Prostate gland (tissue), 2 donors: ENCODE results near the gene POT1. TPM values are rescaled to one million over a fixed set of nuclear protein-coding genes. Genes with fewer than 3 reads are reported as not detected.

Experiments used
- DNase-seq: peaks from one replicate; pipeline ENCODE4 v3.0.0-alpha.2; 2019; ENCODE audit warnings: low spot score
- H3K27ac ChIP-seq, 2 donors: fragments of 200-600 bp; sonication (generic); 2 replicates each; pipeline ENCODE4 v1.5.1; 2017 to 2019
- H3K27me3 ChIP-seq: fragments of 200-600 bp; sonication (generic); replicated peaks from 2 replicates; pipeline ENCODE4 v1.5.1; 2019; ENCODE audit not compliant: insufficient read depth
- H3K36me3 ChIP-seq, 2 donors: fragments of 200-600 bp; sonication (generic); 1 replicate in 1 of 2; 2 replicates in 1 of 2; pipeline versions ENCODE4 v1.5.1 to v1.8.1; 2017 to 2019
- H3K4me1 ChIP-seq: fragments of 200-600 bp; sonication (generic); replicated peaks from 2 replicates; pipeline ENCODE4 v1.5.1; 2019
- H3K4me3 ChIP-seq, 2 donors: fragments of 200-600 bp; sonication (generic); 2 replicates each; pipeline ENCODE4 v1.5.1; 2017 to 2019
- H3K9me3 ChIP-seq: fragments of 200-600 bp; sonication (generic); 2 replicates; pipeline ENCODE4 v1.5.1; 2017
- POLR2A ChIP-seq: fragments of 450-650 bp; IDR thresholded peaks from one replicate; pipeline ENCODE4 v1.6.1; 2016; ENCODE audit warnings: antibody characterized with exemption, mild to moderate bottlenecking
- POLR2AphosphoS5 ChIP-seq: sonication (generic); formaldehyde crosslinking; IDR thresholded peaks from one replicate; pipeline ENCODE4 v1.6.1; 2017; ENCODE audit warnings: antibody characterized with exemption
- WGBS: methylation state at CpG from one replicate; pipeline ENCODE4 v1.1.5; 2018; 5-methylcytosine and 5-hydroxymethylcytosine counted together
- intact Hi-C: fragments of 100-400 bp; cut with DNase I; formaldehyde crosslinking; loops from one replicate; pipeline ENCODE4 v1.14.2; 2022
- total RNA-seq, 2 donors: library from RNA; depleted of rRNA; stranded (reverse); fragments of >200 nt; gene quantifications; one replicate each; pipeline ENCODE4 v1.1.0, GENCODE V29; 2016
- TF ChIP-seq, protein P1 (sequence below), 4 experiments: fragments of 200-600 bp in 2 of 4; fragments of 450-650 bp in 2 of 4; sonication (generic) in 2 of 4; IDR thresholded peaks; 1 replicate in 3 of 4; 2 replicates in 1 of 4; pipeline ENCODE4 v1.5.1; 2016 to 2019; ENCODE audit warnings: antibody characterized with exemption in 4 of 4, mild to moderate bottlenecking in 2 of 4, moderate library complexity in 2 of 4

POT1 gene
- total RNA-seq, 2 donors from 2014 or later: 16.9 to 39.5 TPM

GRCh38 chr7:124818807-124819206, 110.8 kb downstream of the POT1 start:
- intact Hi-C loops: no loop called here
- Histone ChIP-seq H3K27me3 (no peaks in the 10 kb centered on the region), H3K4me3 (no peak overlapping the region), H3K4me1 (no peaks in the 10 kb centered on the region), H3K27ac (no peak overlapping the region), H3K36me3 (no peaks in the 10 kb centered on the region), H3K9me3 (no peaks in the 10 kb centered on the region)
- no peak for DNase-seq
- TF ChIP-seq POLR2AphosphoS5: no peak
- TF ChIP-seq, protein P1, sequence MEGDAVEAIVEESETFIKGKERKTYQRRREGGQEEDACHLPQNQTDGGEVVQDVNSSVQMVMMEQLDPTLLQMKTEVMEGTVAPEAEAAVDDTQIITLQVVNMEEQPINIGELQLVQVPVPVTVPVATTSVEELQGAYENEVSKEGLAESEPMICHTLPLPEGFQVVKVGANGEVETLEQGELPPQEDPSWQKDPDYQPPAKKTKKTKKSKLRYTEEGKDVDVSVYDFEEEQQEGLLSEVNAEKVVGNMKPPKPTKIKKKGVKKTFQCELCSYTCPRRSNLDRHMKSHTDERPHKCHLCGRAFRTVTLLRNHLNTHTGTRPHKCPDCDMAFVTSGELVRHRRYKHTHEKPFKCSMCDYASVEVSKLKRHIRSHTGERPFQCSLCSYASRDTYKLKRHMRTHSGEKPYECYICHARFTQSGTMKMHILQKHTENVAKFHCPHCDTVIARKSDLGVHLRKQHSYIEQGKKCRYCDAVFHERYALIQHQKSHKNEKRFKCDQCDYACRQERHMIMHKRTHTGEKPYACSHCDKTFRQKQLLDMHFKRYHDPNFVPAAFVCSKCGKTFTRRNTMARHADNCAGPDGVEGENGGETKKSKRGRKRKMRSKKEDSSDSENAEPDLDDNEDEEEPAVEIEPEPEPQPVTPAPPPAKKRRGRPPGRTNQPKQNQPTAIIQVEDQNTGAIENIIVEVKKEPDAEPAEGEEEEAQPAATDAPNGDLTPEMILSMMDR (IDR thresholded peaks at IDR 0.05): no peak
- no peak for TF ChIP-seq POLR2A
- 91% methylated on average over 5 of the region's 5 CpGs for WGBS

GRCh38 chr7:124813994-124814798, 115.4 kb downstream of the POT1 start:
- H3K9me3 ChIP-seq: no peaks in the 10 kb centered on the region
- no peak overlapping the region for H3K27ac ChIP-seq
- H3K4me3 ChIP-seq: no peak overlapping the region
- 87% methylated on average over 2 of the region's 2 CpGs for WGBS
- TF ChIP-seq POLR2AphosphoS5 (no peak), POLR2A (no peak)
- TF ChIP-seq, protein P1 (IDR thresholded peaks at IDR 0.05): no peak
- H3K36me3 ChIP-seq: no peaks in the 10 kb centered on the region
- H3K27me3 ChIP-seq: no peaks in the 10 kb centered on the region
- intact Hi-C loops: no loop called here
- no peak for DNase-seq
- no peaks in the 10 kb centered on the region for H3K4me1 ChIP-seq

GRCh38 chr7:124812764-124813163, 116.9 kb downstream of the POT1 start:
- 90% methylated on average over 2 of the region's 2 CpGs for WGBS
- H3K4me3 ChIP-seq: no peak overlapping the region
- TF ChIP-seq POLR2A (no peak), POLR2AphosphoS5 (no peak)
- TF ChIP-seq, protein P1 (IDR thresholded peaks at IDR 0.05): no peak
- intact Hi-C loops: no loop called here
- no peaks in the 10 kb centered on the region for H3K27me3 ChIP-seq
- no peaks in the 10 kb centered on the region for H3K9me3 ChIP-seq
- H3K4me1 ChIP-seq: no peaks in the 10 kb centered on the region
- H3K27ac ChIP-seq: no peak overlapping the region
- no peak for DNase-seq
- no peaks in the 10 kb centered on the region for H3K36me3 ChIP-seq

DNA sequence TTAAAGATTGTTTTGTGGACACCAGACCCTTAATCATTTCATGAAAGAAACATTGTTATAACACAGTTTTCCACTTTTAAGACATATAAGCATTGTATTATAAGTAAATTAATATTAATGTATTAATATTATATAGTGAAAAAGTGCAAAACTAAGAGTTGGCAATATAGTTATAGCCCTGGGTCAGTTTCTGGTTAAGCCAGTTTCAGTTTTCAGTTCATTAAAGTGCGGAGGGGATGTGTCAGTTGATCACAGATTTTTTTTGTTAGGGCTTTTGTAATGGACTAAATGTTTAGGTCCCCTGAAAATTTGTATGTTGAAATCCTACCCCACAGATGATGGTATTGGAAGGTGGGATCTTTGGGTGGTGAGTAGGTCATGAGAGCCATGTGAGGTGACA, 118.3 kb downstream of the POT1 start:
- no peak overlapping the region for H3K4me3 ChIP-seq
- intact Hi-C loops: no loop called here
- no peaks in the 10 kb centered on the region for H3K27me3 ChIP-seq
- H3K36me3 ChIP-seq: no peaks in the 10 kb centered on the region
- H3K9me3 ChIP-seq: no peaks in the 10 kb centered on the region
- no peak overlapping the region for H3K27ac ChIP-seq
- WGBS: 92% methylated on average over 1 of the region's 1 CpG
- TF ChIP-seq POLR2AphosphoS5 (no peak), POLR2A (no peak)
- TF ChIP-seq, protein P1 (IDR thresholded peaks at IDR 0.05): no peak
- no peaks in the 10 kb centered on the region for H3K4me1 ChIP-seq
- no peak for DNase-seq

GRCh38 chr7:124810605-124811004, 119.0 kb downstream of the POT1 start:
- no peak for DNase-seq
- no peak overlapping the region for H3K4me3 ChIP-seq
- intact Hi-C loops: no loop called here
- TF ChIP-seq POLR2AphosphoS5 (no peak), POLR2A (no peak)
- TF ChIP-seq, protein P1 (IDR thresholded peaks at IDR 0.05): no peak
- no peaks in the 10 kb centered on the region for H3K36me3 ChIP-seq
- no peaks in the 10 kb centered on the region for H3K9me3 ChIP-seq
- no peak overlapping the region for H3K27ac ChIP-seq
- H3K27me3 ChIP-seq: no peaks in the 10 kb centered on the region
- no peaks in the 10 kb centered on the region for H3K4me1 ChIP-seq
- WGBS: 62% methylated on average over 3 of the region's 3 CpGs
